Common myeloid progenitor, CD34-positive (primary cell): ENCODE measurements around the gene PRRG1.
"Not testable (repeated sequence)": the region's sequence is repeated elsewhere in the genome, so short reads cannot be mapped to it uniquely, and the experiment has no call there.

Experiments used
- CTCF ChIA-PET: fragments of 350-600 bp; sonication (Branson Sonifier 250); formaldehyde crosslinking; loops from one replicate; lab custom pipeline; 2021; ENCODE audit warnings: antibody characterized with exemption; lab: Charles Lee
- POLR2A ChIA-PET: fragments of 350-600 bp; sonication (Branson Sonifier 250); formaldehyde crosslinking; loops from one replicate; lab custom pipeline; 2021; ENCODE audit warnings: antibody characterized with exemption; lab: Charles Lee
- DNase-seq, 3 donors: peaks; one replicate each; pipeline versions ENCODE4 v3.0.0 to v3.0.0-alpha.2; 2013
- H3K27ac ChIP-seq, 2 experiments: 1 replicate in 1 of 2; 2 replicates in 1 of 2; pipeline ENCODE4 v1.7.0; 2013; ENCODE audit warnings: inconsistent platforms in 2 of 2, low read length in 2 of 2, mild to moderate bottlenecking in 2 of 2, low read depth in 1 of 2, moderate library complexity in 1 of 2; ENCODE audit not compliant: severe bottlenecking in 2 of 2, insufficient read depth in 1 of 2, poor library complexity in 1 of 2
- H3K27me3 ChIP-seq, 5 experiments: replicated peaks in 2 of 5; 1 replicate in 3 of 5; 2 replicates in 2 of 5; pipeline versions ENCODE4 v1.6.1 to v1.7.0; 2013; ENCODE audit warnings: low read length in 4 of 5, mild to moderate bottlenecking in 2 of 5, moderate library complexity in 2 of 5, inconsistent platforms in 1 of 5; ENCODE audit not compliant: insufficient read depth in 5 of 5, control insufficient read depth in 4 of 5
- H3K36me3 ChIP-seq, 4 experiments: 1 replicate in 2 of 4; 2 replicates in 2 of 4; pipeline versions ENCODE4 v1.6.1 to v1.7.0; 2013; ENCODE audit warnings: low read length in 3 of 4, control low read depth in 1 of 4, mild to moderate bottlenecking in 1 of 4; ENCODE audit not compliant: control insufficient read depth in 4 of 4, insufficient read depth in 4 of 4
- H3K4me1 ChIP-seq, 4 experiments: 1 replicate in 3 of 4; 2 replicates in 1 of 4; pipeline versions ENCODE4 v1.6.1 to v1.7.1; 2013; ENCODE audit warnings: low read length in 3 of 4, mild to moderate bottlenecking in 3 of 4, control low read depth in 1 of 4, inconsistent platforms in 1 of 4, moderate library complexity in 1 of 4; ENCODE audit not compliant: control insufficient read depth in 4 of 4, insufficient read depth in 4 of 4; ENCODE audit errors: control extremely low read depth in 1 of 4
- H3K4me3 ChIP-seq, 7 experiments: 1 replicate in 4 of 7; 2 replicates in 3 of 7; pipeline versions ENCODE4 v1.5.1 to v1.7.0; 2013; ENCODE audit warnings: mild to moderate bottlenecking in 7 of 7, low read length in 6 of 7, moderate library complexity in 6 of 7, inconsistent platforms in 2 of 7, low read depth in 2 of 7, control low read depth in 1 of 7; ENCODE audit not compliant: insufficient read depth in 4 of 7, control insufficient read depth in 1 of 7; ENCODE audit errors: extremely low read depth in 1 of 7
- H3K9me3 ChIP-seq, 5 experiments: 1 replicate in 4 of 5; 2 replicates in 1 of 5; pipeline versions ENCODE4 v1.6.1 to v1.7.1; 2013; ENCODE audit warnings: low read length in 4 of 5, mild to moderate bottlenecking in 2 of 5, inconsistent platforms in 1 of 5, low read depth in 1 of 5, moderate library complexity in 1 of 5; ENCODE audit not compliant: control insufficient read depth in 4 of 5, insufficient read depth in 2 of 5; ENCODE audit errors: control extremely low read depth in 1 of 5
- WGBS: methylation state at CpG from one replicate; pipeline ENCODE4 v1.1.5; 2013; ENCODE audit not compliant: insufficient coverage; 5-methylcytosine and 5-hydroxymethylcytosine counted together

The PRRG1 gene

GRCh38 chrX:37476571-37477170 is 127.5 kb downstream of the PRRG1 start:
- H3K36me3 ChIP-seq = no peaks in the 10 kb centered on the region
- no peak for DNase-seq
- no peak overlapping the region for H3K27ac ChIP-seq
- no peak overlapping the region for H3K4me3 ChIP-seq
- WGBS = 39% methylated on average over 2 of the region's 3 CpGs
- ChIA-PET CTCF (interaction anchor here (0.7 kb wide), 1 partner anchor 1674 kb away, joined by 4 read pairs; no protein-coding TSS in a partner anchor), POLR2A (no interaction called here)
- H3K4me1 ChIP-seq = no peaks in the 10 kb centered on the region
- H3K27me3 ChIP-seq = no peaks in the 10 kb centered on the region
- no peaks in the 10 kb centered on the region for H3K9me3 ChIP-seq

- H3K4me1 ChIP-seq, H3K4me3 ChIP-seq, H3K27me3 ChIP-seq, POLR2A ChIA-PET, H3K27ac ChIP-seq, CTCF ChIA-PET, DNase-seq, H3K9me3 ChIP-seq, H3K36me3 ChIP-seq: not testable (repeated sequence)
- WGBS = 100% methylated on average over 2 of the region's 4 CpGs
These were observed 135.2 kb downstream of the PRRG1 start for GRCh38 chrX:37484335-37484734.

- H3K36me3 ChIP-seq = no peaks in the 10 kb centered on the region
- peaks cover 0 to 2% (median 0%) of the 10 kb centered on the region in 5 experiments for H3K27me3 ChIP-seq
- no peak overlapping the region for H3K27ac ChIP-seq
- H3K9me3 ChIP-seq = no peaks in the 10 kb centered on the region
- 100% methylated on average over 1 of the region's 2 CpGs for WGBS
- DNase-seq = no peak
- POLR2A ChIA-PET = no interaction called here
- CTCF ChIA-PET = no interaction called here
- H3K4me1 ChIP-seq = no peaks in the 10 kb centered on the region
- H3K4me3 ChIP-seq = no peak overlapping the region
These were observed 136.3 kb downstream of the PRRG1 start for GRCh38 chrX:37485429-37485828.

- Histone ChIP-seq H3K36me3 (no peaks in the 10 kb centered on the region), H3K9me3 (no peaks in the 10 kb centered on the region), H3K4me3 (no peak overlapping the region), H3K27me3 (peaks cover 0 to 2% (median 0%) of the 10 kb centered on the region in 5 experiments), H3K4me1 (no peaks in the 10 kb centered on the region), H3K27ac (no peak overlapping the region)
- ChIA-PET POLR2A (no interaction called here), CTCF (no interaction called here)
- no peak for DNase-seq
- 81% methylated on average over 3 of the region's 5 CpGs for WGBS
These were observed 138.1 kb downstream of the PRRG1 start for GRCh38 chrX:37487271-37487670.

GRCh38 chrX:37488323-37488722 is 139.2 kb downstream of the PRRG1 start:
- H3K36me3 ChIP-seq = no peaks in the 10 kb centered on the region
- POLR2A ChIA-PET = no interaction called here

GRCh38 chrX:37491686-37492085 is 142.5 kb downstream of the PRRG1 start:
- ChIA-PET POLR2A (no interaction called here), CTCF (no interaction called here)
- Histone ChIP-seq H3K36me3 (no peaks in the 10 kb centered on the region), H3K27me3 (peaks cover 0 to 2% (median 0%) of the 10 kb centered on the region in 5 experiments), H3K4me3 (no peak overlapping the region), H3K27ac (no peak overlapping the region), H3K9me3 (no peaks in the 10 kb centered on the region), H3K4me1 (no peaks in the 10 kb centered on the region)
- DNase-seq = no peak
- 83% methylated on average over 20 of the region's 34 CpGs for WGBS

More at GRCh38 chrX:37488323-37488722, 139.2 kb downstream of the PRRG1 start:
- DNase-seq = no peak
- 95% methylated on average over 3 of the region's 3 CpGs for WGBS
- H3K27me3 ChIP-seq = peaks cover 0 to 2% (median 0%) of the 10 kb centered on the region in 5 experiments
- H3K9me3 ChIP-seq = no peaks in the 10 kb centered on the region
- H3K27ac ChIP-seq = no peak overlapping the region
- CTCF ChIA-PET = no interaction called here
- H3K4me1 ChIP-seq = no peaks in the 10 kb centered on the region
- no peak overlapping the region for H3K4me3 ChIP-seq

GRCh38 chrX:37495760-37496159 is 146.6 kb downstream of the PRRG1 start:
- H3K4me1 ChIP-seq, POLR2A ChIA-PET, H3K9me3 ChIP-seq, CTCF ChIA-PET, H3K27me3 ChIP-seq, H3K36me3 ChIP-seq, H3K27ac ChIP-seq, H3K4me3 ChIP-seq: not testable (repeated sequence)
- 0% methylated on average over 1 of the region's 2 CpGs for WGBS
- peak in 1 of 3 donors; percentile 3 for DNase-seq
